HTR-8/SVneo (cell line): ENCODE data around the gene RNF13.
"Not testable (repeated sequence)": the region's sequence is repeated elsewhere in the genome, so short reads cannot be mapped to it uniquely, and the experiment has no call there.

Experiments used
- DNase-seq: peaks from one replicate; pipeline ENCODE4 v3.0.0; 2011; ENCODE audit warnings: low spot score, mixed read lengths; ENCODE audit not compliant: insufficient read length
- FAIRE-seq: peaks from 2 replicates; lab custom pipeline; 2011; peaks lifted over from hg19 to GRCh38; lab: Jason Lieb, UNC

The RNF13 gene

GRCh38 chr3:149886957-149887356 is 73.9 kb downstream of the RNF13 start:
- no peak for FAIRE-seq
- no peak for DNase-seq

GRCh38 chr3:149891621-149892020 is 78.6 kb downstream of the RNF13 start:
- FAIRE-seq (no peak), DNase-seq (no peak)

- DNase-seq (no peak), FAIRE-seq (no peak)
Measured at GRCh38 chr3:149892371-149892770, 79.4 kb downstream of the RNF13 start.

- no peak for FAIRE-seq
- no peak for DNase-seq
Measured at GRCh38 chr3:149894205-149894604, 81.2 kb downstream of the RNF13 start.

- no peak for FAIRE-seq
- no peak for DNase-seq
Measured at GRCh38 chr3:149895339-149895738, 82.3 kb downstream of the RNF13 start.

- FAIRE-seq (no peak), DNase-seq (no peak)
Measured at GRCh38 chr3:149895769-149896168, 82.8 kb downstream of the RNF13 start.

GRCh38 chr3:149898771-149899170 is 85.8 kb downstream of the RNF13 start:
- FAIRE-seq (peak; percentile 68), DNase-seq (peak; percentile 20)

GRCh38 chr3:149900322-149900721 is 87.3 kb downstream of the RNF13 start:
- FAIRE-seq: no peak
- no peak for DNase-seq

GRCh38 chr3:149901770-149902169 is 88.8 kb downstream of the RNF13 start:
- FAIRE-seq (no peak), DNase-seq (no peak)

GRCh38 chr3:149902498-149903139 is 89.6 kb downstream of the RNF13 start:
- DNase-seq (no peak), FAIRE-seq (no peak)

GRCh38 chr3:149906036-149906435 is 93.0 kb downstream of the RNF13 start:
- FAIRE-seq: no peak

GRCh38 chr3:149908424-149908957 is 95.5 kb downstream of the RNF13 start:
- DNase-seq (no peak), FAIRE-seq (no peak)

More at GRCh38 chr3:149906036-149906435, 93.0 kb downstream of the RNF13 start:
- no peak for DNase-seq

GRCh38 chr3:149909923-149910322 is 96.9 kb downstream of the RNF13 start:
- FAIRE-seq (no peak), DNase-seq (no peak)

GRCh38 chr3:149917124-149917667 is 104.2 kb downstream of the RNF13 start:
- DNase-seq (no peak), FAIRE-seq (no peak)

- FAIRE-seq (no peak), DNase-seq (no peak)
Measured at GRCh38 chr3:149919509-149919908, 106.5 kb downstream of the RNF13 start.

GRCh38 chr3:149920119-149920518 is 107.1 kb downstream of the RNF13 start:
- DNase-seq (no peak), FAIRE-seq (no peak)

GRCh38 chr3:149933008-149933407 is 120.0 kb downstream of the RNF13 start:
- DNase-seq (no peak), FAIRE-seq (no peak)

GRCh38 chr3:149933858-149934257 is 120.8 kb downstream of the RNF13 start:
- DNase-seq: no peak

GRCh38 chr3:149934524-149934923 is 121.5 kb downstream of the RNF13 start:
- no peak for FAIRE-seq
- DNase-seq: no peak

More at GRCh38 chr3:149933858-149934257, 120.8 kb downstream of the RNF13 start:
- no peak for FAIRE-seq

- DNase-seq (peak; percentile 63), FAIRE-seq (peak; percentile 84)
Measured at GRCh38 chr3:149936812-149937230, 123.8 kb downstream of the RNF13 start.

GRCh38 chr3:149938392-149939055 is 125.5 kb downstream of the RNF13 start:
- DNase-seq, FAIRE-seq: not testable (repeated sequence)
